Activated T-cell treated with anti-CD3 and anti-CD28 coated beads, Interleukin-2, amount 50 U/mL, for 1 hour (primary cell): ENCODE data around the gene HECTD2.
"Not testable (repeated sequence)": the region's sequence is repeated elsewhere in the genome, so short reads cannot be mapped to it uniquely, and the experiment has no call there.

ENCODE experiments used
- DNase-seq: peaks from one replicate; pipeline ENCODE4 v3.0.0-alpha.2; 2020

The HECTD2 gene

DNA sequence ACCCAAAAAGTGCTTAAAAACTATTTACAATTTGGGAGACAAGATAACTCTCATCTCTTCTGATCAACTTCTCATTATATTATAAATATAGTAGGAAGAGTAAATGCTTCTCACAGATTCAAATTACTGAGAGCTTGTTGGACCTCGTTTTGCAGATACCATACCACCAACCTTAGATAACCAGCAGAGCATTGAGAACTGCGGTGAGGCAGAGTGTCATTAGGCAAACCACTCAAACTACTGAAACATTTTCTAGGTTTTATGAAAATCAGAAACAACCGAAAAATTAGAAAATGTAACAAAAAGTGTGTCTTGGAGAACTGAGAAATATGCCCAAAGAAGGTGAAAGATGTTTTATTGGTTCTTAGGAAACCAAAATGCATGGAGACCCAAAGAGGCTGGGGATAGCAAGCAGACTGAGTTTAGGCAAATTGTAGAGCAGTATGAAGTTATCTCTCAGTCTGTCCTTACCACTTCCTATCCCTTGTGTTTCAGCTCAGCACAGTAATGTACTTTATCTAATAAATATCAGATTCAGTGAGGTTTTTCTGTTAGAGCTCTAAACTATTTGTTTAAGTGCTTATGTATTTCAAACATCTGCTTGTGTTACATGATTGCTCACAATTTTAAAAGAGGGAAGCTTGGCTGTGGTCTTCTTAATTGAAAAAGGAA is 77.9 kb downstream of the HECTD2 start:
- no peak for DNase-seq

DNA sequence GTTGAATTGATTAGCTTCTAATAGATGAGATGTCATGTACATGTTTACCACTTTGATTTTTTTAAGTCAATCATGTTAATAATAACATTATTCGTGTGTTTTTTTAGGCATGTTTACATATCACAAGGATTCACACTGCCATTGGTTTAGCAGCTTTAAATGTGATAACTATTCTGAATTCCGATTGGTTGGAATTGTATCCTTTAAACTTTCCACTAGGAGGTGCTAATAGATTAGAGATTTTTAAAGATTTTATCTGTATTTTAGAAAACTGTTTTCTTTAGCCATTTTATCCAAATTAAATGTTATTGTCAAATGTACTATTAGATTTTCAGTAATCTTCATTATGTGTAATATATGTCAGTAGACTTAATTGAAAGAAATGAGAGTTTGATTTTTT is 83.2 kb downstream of the HECTD2 start:
- DNase-seq: no peak

DNA sequence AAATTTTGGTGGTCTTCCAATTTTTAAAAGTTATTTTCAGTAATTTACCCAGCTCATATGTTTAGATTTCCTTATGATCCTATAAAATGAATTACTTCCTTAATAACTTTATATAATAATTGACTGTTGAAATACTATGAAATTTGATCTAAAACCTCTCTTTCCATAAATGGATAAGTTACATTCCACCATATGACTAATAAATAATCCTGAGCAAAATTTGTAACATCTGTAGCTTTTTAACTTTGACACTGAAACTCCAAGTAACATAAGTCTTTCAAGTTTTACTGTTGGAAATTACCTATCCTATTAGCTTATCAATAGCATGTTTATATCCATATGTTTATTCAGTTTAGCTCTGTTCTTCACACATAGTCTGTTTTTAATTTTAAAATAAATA is 85.3 kb downstream of the HECTD2 start:
- DNase-seq: no peak

DNA sequence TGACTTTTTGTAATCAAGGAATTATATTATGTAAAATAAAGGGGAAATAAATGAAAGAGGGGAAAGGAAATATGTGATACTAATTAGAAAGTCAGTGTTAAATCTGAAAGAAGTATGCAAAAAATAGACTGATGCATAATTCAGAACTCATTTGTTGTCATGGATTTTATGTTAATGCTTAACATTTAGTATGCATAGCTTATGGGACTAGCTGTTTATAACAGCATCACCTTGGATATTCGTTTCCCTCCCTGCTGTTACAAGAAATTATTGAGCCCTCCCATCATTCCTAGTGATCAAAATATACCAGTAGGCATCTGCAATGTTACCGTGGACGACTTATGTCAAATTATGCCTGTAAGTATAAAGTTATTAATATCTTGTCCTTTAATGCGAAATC is 85.9 kb downstream of the HECTD2 start:
- no peak for DNase-seq

DNA sequence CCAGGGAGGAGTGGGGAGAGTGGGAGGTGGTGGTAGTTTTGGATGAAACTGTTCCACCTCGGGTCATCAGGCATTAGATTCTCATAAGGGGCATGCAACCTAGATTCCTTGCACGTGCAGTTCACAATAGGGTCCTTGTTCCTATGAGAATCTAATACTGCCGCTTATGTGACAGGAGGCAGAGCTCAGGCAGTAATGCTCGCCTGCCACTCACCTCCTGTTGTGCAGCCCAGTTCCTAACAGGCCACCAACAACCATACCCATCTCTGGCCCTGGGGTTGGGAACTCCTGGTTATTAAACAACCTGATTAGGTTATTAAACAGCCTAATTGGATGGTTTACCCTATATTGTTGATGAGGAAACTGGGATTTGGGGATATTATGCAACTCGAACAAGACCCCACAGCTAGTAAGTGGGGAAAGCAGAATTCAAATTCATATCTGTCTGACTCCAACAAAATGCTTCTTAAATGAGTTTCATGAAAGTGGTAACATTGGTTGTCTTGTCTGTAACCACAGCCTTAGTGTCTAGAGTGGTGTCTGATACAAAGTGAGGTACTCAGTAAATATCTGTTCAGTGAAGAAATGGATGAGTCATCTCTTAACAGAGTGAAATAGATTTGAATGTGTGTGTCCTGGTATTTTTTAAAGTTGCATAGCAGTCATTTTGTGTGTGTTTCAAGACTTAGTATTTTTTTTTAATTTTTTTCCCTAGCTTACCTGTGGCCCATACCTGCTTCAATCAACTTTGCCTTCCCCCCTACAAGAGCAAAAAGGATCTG is 101.6 kb downstream of the HECTD2 start:
- no peak for DNase-seq

DNA sequence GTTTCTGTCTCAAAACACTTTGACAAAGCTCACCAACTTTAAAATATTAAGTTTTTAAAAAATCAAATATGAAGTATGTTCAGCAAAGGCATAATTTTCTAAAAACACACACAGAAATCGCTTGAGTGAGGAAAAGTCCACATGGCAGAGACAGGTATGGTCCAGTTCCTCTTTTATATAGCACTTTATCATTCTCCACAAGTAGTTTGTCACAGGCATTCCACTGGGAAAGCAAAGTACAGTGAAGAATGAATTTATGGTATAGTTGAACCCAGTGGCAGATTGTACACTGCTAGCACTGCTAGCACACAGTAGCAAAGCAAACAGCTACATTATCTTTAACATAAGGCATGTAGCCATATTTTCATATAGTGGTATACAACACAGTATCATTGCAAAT is 102.3 kb downstream of the HECTD2 start:
- no peak for DNase-seq

DNA sequence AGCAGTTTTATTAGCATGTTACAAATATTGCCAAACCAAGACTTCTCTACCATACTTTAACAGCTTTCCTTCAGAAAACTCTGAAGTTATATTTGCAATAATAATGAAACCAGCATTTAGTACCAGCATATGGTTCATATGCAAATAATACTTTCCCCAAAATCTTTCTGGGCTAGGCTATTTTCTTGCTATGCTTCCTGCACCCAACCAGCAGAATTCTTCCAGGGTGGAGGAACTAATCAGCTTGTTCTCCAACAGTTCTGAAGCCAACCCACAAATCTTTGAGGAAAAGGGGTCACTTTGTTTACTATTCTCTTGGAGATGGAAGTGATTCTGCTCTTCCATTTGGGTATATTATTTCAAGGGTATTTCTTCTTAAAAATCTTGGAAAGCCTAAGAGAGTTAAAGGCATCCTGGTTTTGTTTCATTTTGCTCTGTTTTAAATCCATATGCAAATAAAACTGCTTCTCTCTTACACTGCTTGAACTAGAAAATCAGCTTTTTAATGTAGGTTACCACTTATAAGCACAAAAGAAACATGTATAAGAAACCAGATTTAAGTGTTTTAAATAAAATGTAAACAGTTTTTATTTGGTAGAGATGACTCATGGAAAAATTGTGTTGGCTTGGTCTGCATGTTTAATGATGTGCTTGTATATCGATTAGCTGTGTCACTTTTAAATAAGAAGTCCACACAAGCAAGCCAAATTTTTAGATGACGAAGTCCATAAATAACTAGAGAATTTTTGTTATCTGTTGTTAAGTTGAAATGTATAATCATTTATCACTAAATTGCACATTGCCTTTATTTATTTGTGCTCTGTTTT is 103.7 kb downstream of the HECTD2 start:
- DNase-seq: no peak

DNA sequence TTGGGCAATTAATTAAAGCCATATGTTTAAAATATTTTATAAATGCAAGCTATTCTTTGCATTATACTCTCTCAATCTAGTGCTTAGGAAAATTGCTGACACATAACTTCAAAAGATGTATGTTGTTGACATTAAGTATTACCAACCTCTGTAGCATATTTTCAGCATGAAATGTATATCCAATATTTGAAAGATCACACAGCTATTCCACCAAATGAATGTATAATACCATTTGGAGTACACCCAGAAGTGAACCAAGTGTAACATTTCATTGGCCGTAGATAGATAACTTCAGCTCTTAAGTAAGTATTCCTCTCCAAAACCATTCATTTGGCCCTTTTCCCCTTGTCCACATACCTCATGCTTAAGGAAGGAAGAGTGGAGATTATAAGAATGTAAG is 104.6 kb downstream of the HECTD2 start:
- no peak for DNase-seq

DNA sequence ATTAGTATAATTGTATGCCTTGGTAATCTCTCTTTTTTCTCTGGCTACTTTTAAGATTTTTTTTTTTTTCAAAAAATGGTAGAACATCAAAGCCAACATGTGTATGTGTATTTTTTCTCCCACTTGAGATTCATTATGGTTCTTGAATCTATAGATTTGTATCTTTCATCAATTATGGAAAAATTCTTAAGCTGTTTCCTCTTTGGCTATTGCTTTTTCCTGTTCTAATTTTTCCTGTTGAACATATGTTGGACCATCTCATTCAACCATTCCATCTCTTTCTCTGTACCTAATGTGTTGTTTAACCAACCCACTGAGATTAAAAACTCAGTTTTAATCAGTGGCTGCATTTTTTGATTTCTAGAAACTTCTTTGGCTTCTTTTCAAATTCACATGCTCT is 107.2 kb downstream of the HECTD2 start:
- DNase-seq: no peak

DNA sequence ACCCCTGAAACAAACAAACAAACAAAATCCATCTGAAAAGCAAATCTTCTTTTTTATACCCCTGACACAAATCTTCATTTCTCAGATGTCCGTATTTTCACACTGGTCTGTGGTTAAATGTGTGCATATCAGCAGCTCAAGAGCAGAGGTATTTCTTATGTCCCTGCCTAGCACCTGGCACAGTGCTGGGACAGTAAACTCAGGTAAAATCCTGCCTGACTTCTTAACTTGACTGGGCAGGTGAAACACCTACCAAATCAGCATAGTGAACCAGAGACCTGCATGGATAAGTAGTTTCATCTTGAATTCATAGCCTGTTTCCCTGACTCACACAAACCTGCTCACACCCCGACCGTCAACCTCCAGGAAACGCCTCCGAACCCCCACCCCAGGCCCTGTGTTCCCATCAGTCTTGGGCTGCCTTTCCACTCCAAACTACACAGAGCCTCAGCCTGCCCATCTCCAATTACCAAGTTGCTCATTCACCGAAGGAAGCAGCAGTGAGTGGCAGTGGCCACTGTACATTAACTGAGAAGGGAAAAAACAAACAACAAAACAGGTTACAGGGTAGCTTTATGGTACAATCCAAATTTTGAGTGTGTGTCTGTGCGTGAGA is 109.9 kb downstream of the HECTD2 start:
- DNase-seq: no peak

DNA sequence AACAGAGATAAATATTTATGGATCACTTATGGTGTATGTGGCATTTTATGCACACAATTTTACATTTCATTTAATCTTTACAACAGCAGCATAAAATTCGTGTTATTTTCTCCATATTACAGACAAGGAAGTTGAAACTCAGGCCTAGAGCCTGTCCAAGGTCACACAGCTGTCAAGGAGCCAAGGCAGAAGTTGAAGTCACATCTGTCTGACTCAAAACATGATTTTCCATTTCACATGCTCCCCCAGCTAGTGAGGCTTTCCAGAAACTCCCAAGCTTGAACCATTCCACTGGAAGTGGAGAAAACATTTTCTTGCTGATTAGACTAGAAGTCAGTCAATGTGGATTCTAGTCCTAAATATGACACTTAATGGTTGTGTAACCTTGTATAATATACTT is 110.5 kb downstream of the HECTD2 start:
- DNase-seq: no peak

DNA sequence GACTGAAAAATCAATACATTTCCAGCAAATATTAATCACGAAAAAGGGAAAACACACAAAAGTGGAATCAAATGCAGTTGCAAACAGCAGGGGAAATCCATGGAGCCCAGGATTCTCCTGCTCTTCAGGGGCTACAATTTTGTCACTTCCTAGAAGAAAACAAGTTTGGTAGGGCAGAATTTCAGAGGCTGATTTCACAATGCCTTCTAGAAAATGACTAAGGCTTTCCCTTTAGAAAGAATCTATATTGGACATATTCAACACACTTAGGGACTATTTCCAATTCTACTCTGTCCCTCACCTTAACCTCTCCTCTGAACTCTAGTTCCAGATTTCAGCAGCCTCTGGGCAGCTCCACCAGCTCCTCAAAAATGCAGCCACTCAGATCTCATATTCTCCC is 111.3 kb downstream of the HECTD2 start:
- no peak for DNase-seq

DNA sequence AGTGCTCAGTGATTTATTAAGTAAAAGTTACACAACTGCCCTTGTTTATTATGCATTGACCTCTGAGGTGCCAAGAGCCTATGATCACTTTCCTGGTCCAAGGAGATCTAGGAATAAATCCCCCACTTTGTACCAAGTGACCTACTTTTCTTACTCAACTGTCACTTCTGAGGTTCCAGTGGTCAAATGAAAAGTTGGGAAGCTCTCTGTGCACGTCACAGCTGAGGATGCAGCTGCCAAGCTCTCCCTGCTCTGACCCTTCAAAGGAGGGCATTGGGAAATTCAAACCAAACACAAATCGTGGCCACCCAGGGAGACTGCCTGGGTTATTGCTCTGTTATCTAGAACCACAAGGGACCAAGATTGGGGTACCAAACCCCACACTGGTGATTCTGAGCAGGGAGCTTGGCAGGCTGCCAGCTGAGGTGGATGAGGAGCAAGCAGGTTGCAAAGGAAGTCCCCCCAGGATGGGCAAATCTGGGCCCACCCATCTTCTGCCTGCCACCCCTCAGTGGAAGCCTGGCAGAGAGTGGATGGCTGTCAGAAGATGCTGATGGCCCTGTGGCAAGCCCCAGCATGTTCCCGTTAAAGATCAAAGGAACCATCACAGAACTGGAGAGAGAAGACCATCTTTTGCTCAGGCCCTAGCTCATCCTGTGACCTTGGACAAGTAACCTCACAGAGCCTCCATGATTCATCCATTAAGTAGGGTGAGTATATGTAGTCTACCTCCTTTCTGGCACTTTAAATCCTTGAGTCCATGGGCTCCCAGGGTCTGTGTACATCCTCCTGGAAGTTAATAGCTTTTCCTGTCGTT is 116.0 kb downstream of the HECTD2 start:
- DNase-seq: no peak

DNA sequence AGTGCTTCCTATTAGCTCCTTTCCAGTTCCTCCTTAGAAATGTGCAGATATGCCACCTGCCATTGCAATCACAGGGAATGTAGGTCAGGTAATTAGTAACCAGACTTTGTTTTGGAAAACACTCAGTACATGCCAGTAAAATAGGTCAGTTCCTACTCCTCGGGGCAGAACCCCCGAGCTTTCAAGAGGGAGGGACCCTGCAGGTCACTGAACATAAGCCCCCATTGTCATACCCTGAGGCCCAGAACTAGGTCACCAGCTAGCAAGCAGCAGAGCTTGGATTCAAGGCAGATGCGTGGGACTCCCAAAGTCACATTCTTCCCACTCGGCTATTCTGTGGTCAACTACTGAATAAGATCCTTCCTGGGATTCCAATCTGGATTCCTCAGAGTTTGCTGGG is 117.9 kb downstream of the HECTD2 start:
- DNase-seq: no peak

DNA sequence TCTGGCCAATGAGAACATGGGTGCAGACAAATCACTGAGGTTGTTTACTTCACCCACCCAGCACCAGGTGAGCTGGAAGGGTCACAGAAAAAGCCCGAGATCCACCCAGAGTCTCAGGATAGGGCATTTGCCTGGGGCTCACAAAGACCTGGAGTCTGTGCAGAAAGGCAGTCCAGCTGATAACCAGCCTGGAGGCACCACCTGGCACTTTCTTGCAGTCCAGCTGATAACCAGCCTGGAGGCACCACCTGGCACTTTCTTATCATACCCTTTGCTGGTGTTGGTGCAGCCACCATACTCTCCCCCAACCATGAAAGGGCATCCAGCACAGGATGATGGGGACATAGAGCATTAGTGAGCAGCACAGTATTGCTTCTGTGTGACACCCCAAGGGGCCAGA is 118.6 kb downstream of the HECTD2 start:
- no peak for DNase-seq

DNA sequence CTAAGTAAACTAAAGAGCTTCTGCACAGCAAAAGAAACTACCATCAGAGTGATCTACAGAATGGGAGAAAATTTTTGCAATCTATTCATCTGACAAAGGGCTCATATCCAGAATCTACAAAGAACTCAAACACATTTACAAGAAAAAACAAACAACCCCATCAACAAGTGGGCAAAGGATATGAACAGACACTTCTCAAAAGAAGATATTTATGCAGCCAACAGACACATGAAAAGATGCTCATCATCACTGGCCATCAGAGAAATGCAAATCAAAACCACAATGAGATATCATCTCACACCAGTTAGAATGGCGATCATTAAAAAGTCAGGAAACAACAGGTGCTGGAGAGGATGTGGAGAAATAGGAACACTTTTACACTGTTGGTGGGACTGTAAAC is 124.6 kb downstream of the HECTD2 start:
- DNase-seq: not testable (repeated sequence)

DNA sequence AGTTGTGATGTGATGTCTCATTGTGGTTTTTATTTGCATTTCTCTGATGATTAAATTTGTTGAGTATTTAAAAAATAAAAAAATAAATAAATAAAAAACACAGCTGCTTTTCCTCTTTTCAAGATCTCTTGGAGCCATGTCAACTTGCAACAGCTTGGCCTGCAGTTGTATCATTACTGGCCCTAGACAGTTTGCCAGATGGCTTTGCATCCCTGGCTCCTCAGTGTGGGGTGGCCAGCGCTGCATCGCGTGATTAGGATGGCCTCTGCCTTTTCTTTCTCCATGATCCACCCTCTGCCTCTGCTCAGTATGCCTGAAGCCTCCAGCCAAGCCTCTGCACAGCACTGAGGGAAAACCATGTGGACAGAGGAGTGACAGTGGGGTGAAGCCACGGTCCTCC is 126.0 kb downstream of the HECTD2 start:
- DNase-seq: no peak

DNA sequence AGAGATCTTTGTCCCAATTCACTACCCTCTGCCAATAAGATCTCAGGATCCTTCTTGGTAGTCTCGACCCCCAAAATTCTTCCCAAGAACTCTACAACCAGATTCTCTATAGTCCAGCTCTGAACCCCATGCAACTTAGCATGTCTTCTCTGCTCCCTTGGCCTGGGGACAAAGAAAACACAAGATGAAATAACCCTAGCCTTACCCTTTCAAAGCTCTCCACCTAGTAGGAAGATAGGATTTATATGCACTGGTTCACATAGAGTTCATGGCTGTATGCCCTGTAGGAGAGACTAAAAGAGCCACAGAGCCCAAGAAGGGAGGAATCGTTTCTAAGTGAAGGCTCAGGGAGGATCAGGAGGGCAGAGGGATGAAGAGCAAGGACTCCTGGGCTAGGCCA is 126.6 kb downstream of the HECTD2 start:
- no peak for DNase-seq

DNA sequence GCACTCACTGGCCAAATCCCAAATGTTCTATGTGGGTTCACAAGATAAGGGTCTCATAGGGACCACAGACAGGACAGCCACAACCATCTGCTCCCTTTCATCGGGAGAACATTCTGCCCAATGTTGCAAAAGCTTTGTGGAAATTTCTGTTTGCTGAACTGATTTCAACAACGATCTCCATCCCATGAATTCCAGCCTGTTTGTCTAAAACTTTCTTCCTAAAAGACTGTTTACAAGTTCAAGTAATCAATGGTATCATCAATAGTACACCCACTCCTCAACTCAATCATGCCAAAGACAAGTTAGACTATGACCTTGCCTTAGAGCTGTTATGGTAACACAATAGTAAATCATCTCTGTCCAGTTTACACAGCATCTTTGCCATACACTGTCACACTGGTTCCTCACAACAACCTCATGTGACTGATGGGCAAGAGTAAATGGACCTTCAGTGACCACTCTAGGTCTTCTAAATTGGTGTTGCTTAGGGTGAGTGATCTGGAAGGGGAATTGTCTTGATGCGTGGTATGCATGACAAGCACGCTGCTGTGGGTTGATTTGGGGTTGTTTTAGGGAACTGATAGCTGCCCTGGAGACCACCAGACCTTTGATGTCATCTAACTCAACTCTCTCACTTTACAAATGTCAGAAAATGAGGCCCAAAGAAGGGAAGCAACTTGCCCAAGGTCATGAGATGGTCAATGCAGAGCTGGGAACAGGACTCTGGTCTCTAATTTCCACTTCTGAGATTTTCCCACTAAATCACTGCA is 127.7 kb downstream of the HECTD2 start:
- no peak for DNase-seq

DNA sequence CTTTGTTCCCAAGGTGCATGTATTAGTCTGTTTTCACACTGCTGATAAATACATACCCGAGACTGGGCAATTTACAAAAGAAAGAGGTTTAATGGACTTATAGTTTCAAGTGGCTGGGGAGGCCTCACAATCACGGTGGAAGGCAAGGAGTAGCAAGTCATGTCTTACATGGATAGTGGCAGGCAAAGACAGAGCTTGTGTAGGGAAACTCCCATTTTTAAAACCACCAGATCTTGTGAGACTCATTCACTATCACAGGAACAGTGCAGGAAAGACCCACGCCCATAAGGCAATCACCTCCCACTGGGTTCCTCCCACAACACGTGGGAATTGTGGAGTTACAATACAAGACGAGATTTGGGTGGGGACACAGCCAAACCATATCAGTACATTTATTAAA is 129.8 kb downstream of the HECTD2 start:
- no peak for DNase-seq

DNA sequence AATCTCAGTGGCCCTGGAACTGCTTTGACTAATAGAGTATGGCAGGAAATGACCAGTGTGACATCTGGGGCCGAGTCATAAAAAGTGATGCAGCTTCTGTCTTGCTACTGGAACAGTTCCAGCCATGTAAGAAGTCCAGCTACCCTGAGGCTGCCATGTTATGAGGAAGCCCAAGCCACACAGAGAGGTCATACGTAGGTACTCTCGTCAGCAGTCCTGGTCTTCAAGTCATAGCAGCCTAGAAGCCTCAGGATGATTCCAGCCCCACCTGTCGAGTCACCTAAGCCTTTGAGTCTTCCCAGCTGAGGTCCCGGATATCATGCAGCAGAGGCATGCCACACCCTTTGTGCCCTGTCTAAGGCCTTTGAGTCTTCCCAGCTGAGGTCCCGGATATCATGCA is 130.6 kb downstream of the HECTD2 start:
- no peak for DNase-seq

DNA sequence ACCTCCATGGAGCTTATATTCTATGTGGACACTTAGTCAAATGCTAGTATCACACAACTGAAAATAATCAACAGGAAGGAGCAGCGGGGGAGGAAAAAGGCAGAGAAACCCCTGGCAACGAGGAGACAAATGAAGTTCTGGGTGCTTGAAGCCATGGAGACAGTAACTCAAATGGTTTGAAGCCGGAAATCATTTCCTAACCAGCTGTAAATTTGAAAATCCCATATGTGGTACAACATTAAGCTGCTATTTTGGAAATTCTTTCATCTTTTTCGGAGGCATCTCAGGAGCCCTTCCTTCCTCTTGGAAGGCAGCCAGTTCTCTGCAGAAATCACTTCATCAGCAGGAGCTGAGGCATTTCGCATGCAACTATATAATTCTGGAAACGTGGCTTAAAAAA is 131.3 kb downstream of the HECTD2 start:
- no peak for DNase-seq
